ENCODE measurements around the gene GSTM5. TPM values are rescaled to one million over a fixed set of nuclear protein-coding genes. Genes with fewer than 3 reads are reported as not detected.

The GSTM5 gene
- polyA plus RNA-seq, 1 experiment = 12.5 TPM

DNA sequence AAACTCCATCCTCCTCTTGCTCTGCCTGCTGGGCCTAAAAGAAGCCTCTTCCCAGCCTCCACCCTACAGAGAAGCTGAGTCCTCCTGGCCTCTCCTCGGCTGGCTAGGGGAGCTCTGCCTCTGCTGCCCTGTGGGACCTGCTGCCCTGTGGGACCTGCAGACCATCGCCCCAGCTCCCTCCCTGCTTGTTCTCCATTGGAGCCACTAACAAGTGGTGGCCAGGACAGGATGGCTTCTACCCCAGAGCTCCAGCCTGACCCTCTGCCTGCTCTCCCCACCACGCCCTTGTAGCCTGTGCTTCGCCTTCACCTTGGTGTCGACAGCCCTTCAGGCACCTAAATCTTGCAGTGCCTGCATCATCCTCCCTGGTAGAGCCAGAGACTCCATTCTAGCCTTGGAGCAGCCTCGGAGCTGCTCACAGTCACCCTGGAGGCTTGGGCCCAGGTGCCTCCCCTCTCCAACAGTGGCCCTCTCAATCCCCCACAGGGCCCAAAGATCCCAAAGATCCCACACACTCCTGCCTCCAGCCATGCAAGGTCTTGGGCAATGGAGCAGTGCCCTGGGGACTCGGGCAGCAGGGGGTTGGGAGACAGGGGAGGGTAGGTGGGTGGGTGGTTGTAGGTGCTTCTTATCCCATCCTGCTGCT lies 48.7 kb downstream of the GSTM5 start:
- Histone ChIP-seq H3K27me3 (ENCODE audit: control insufficient read depth, insufficient read depth, low read length) (no peaks in the 10 kb centered on the region), H3K27ac (ENCODE audit: low read depth, low read length) (no peak overlapping the region), H3K9me3 (ENCODE audit: control insufficient read depth, insufficient read depth, low read length) (no peaks in the 10 kb centered on the region; the same call in 1 of the 2 replicates), H3K4me3 (ENCODE audit: low read depth, low read length) (no peak overlapping the region)
- ChIA-PET CTCF (interaction anchor here (2.2 kb wide), 1 partner anchor 121 kb away, joined by 7 read pairs; no protein-coding TSS in a partner anchor), POLR2A (no interaction called here)
- no peak for TF ChIP-seq CTCF (IDR thresholded peaks at IDR 0.05; ENCODE audit: low read depth, low read length)
- no peak for DNase-seq (ENCODE audit: low read depth, low spot score)

DNA sequence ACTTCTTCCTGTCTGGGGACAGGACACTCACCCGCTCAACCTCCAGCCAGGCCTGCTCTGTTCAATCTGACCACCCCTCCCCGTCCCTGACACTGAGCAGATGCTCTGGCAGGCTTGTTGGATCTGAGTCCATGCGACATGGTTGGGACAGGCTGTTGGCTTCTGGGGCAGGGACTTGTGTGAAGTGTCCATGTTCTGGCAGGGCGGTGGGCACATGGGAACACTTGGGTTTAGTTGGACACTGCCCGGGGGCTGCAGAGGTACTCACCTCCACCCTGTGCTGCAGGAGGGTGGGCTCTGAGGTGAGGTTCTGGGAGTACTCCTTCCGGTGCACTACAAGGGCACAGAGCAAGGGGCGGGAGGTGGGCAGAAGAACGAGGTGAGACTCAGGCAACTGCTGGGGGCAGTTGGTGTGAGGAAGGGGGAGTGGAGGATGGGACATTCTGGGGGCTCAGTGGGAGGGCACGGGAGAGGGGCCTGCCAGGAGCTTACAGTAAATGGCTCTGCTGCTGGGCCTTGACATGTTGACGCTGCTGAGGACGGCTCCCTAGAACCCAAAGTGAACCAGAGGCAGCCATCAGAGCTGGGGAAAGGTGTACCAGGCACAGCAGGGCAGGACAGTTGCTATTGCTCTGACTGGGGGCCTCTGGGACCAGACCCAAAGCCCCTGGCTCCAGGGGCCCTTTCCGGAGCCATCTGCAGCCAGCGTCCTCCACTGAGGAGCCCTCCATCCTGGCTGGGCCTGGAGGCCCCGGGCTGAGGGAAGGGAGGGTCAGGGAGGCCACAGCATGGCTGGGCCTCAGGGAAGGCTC lies 49.4 kb downstream of the GSTM5 start:
- TF ChIP-seq CTCF (IDR thresholded peaks at IDR 0.05; ENCODE audit: low read depth, low read length) = no peak
- CTCF ChIA-PET = no interaction called here
- no peak overlapping the region for H3K27ac ChIP-seq (ENCODE audit: low read depth, low read length)
- no peaks in the 10 kb centered on the region for H3K27me3 ChIP-seq (ENCODE audit: control insufficient read depth, insufficient read depth, low read length)
- H3K4me3 ChIP-seq (ENCODE audit: low read depth, low read length) = no peak overlapping the region
- DNase-seq (ENCODE audit: low read depth, low spot score) = no peak
- POLR2A ChIA-PET = no interaction called here
- H3K9me3 ChIP-seq (ENCODE audit: control insufficient read depth, insufficient read depth, low read length) = no peaks in the 10 kb centered on the region; the same call in 1 of the 2 replicates

GRCh38 chr1:109762039-109762585 lies 50.1 kb downstream of the GSTM5 start:
- Histone ChIP-seq H3K4me3 (ENCODE audit: low read depth, low read length) (no peak overlapping the region), H3K9me3 (ENCODE audit: control insufficient read depth, insufficient read depth, low read length) (no peaks in the 10 kb centered on the region; the same call in 1 of the 2 replicates), H3K27me3 (ENCODE audit: control insufficient read depth, insufficient read depth, low read length) (no peaks in the 10 kb centered on the region), H3K27ac (ENCODE audit: low read depth, low read length) (peak overlapping the region; percentile 11)
- TF ChIP-seq CTCF (IDR thresholded peaks at IDR 0.05; ENCODE audit: low read depth, low read length) = no peak
- POLR2A ChIA-PET = no interaction called here
- no peak for DNase-seq (ENCODE audit: low read depth, low spot score)
- CTCF ChIA-PET = no interaction called here

GRCh38 chr1:109762821-109763645 lies 51.0 kb downstream of the GSTM5 start:
- Histone ChIP-seq H3K27me3 (ENCODE audit: control insufficient read depth, insufficient read depth, low read length) (no peaks in the 10 kb centered on the region), H3K9me3 (ENCODE audit: control insufficient read depth, insufficient read depth, low read length) (no peaks in the 10 kb centered on the region; the same call in 1 of the 2 replicates), H3K4me3 (ENCODE audit: low read depth, low read length) (no peak overlapping the region), H3K27ac (ENCODE audit: low read depth, low read length) (peak overlapping the region; percentile 61)
- POLR2A ChIA-PET = interaction anchor here (0.6 kb wide), 1 partner anchor 99 kb away, joined by 6 read pairs; no protein-coding TSS in a partner anchor
- DNase-seq (ENCODE audit: low read depth, low spot score) = peak; percentile 67
- TF ChIP-seq CTCF (IDR thresholded peaks at IDR 0.05; ENCODE audit: low read depth, low read length) = no peak
- CTCF ChIA-PET = interaction anchor here (0.6 to 1.0 kb wide), 4 partner anchors 11 to 231 kb away, joined by 3 to 4 read pairs (median 3); no protein-coding TSS in a partner anchor

Data from AG04450 (cell line).